ENCODE results near the gene LMF1. TPM values are rescaled to one million over a fixed set of nuclear protein-coding genes. Genes with fewer than 3 reads are reported as not detected.
A peak's percentile ranks its signal among the peaks of the same experiment; 100 is the strongest.

LMF1 gene
- total and polyA plus RNA-seq, 2 of the 13 experiments (the other 11 are each of a cell fraction or from before 2014, with no cell fraction given): 6.8 to 8.5 TPM

DNA sequence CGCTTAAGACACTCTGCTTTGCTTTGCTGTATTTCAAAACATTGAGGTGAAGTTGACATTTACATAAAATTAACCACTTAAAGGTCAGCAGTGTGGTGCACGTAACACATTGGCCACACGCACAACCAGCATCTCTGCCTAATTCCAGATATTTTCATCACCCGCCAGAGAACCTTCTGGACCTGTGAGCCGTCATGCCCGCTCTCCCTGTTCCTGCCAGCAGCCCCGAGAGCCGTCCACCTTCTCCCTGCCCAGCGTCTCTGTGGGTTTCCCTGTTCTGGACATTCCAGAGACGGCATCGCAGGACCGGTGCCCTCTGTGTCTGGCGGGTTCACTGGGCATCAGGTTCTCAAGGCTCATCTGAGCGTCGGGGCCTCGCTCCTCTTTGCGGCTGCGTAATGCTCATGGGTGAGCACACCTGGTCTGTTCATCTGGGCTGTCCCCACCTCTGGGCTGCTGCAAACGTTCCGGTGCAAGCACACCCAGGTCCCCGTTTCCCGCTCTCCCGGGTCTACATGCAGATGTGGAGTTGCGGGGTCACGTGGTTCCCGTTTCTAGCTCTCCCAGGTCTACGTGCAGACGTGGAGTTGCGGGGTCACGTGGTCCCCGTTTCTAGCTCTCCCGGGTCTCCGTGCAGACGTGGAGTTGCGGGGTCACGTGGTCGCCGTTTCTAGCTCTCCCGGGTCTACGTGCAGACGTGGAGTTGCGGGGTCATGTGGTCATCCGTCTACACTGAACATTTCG is 122.1 kb downstream of the LMF1 start (continued):
- TF ChIP-seq, protein P1, sequence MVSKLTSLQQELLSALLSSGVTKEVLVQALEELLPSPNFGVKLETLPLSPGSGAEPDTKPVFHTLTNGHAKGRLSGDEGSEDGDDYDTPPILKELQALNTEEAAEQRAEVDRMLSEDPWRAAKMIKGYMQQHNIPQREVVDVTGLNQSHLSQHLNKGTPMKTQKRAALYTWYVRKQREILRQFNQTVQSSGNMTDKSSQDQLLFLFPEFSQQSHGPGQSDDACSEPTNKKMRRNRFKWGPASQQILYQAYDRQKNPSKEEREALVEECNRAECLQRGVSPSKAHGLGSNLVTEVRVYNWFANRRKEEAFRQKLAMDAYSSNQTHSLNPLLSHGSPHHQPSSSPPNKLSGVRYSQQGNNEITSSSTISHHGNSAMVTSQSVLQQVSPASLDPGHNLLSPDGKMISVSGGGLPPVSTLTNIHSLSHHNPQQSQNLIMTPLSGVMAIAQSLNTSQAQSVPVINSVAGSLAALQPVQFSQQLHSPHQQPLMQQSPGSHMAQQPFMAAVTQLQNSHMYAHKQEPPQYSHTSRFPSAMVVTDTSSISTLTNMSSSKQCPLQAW (CRISPR knock-in tag; IDR thresholded peaks at IDR 0.05): no peak
- TF ChIP-seq ZNF282 (IDR thresholded peaks at IDR 0.05; ENCODE audit: partially characterized antibody) (no peak), ZNF274 (CRISPR knock-in tag; IDR thresholded peaks at IDR 0.05) (no peak), RAD51 (IDR thresholded peaks at IDR 0.05; ENCODE audit: borderline replicate concordance) (peak; percentile 62; the same call in 1 of the 2 replicates)
- TF ChIP-seq, protein P2, sequence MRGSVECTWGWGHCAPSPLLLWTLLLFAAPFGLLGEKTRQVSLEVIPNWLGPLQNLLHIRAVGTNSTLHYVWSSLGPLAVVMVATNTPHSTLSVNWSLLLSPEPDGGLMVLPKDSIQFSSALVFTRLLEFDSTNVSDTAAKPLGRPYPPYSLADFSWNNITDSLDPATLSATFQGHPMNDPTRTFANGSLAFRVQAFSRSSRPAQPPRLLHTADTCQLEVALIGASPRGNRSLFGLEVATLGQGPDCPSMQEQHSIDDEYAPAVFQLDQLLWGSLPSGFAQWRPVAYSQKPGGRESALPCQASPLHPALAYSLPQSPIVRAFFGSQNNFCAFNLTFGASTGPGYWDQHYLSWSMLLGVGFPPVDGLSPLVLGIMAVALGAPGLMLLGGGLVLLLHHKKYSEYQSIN (CRISPR knock-in tag; IDR thresholded peaks at IDR 0.05; ENCODE audit: borderline replicate concordance): no peak
- TF ChIP-seq, protein P3, sequence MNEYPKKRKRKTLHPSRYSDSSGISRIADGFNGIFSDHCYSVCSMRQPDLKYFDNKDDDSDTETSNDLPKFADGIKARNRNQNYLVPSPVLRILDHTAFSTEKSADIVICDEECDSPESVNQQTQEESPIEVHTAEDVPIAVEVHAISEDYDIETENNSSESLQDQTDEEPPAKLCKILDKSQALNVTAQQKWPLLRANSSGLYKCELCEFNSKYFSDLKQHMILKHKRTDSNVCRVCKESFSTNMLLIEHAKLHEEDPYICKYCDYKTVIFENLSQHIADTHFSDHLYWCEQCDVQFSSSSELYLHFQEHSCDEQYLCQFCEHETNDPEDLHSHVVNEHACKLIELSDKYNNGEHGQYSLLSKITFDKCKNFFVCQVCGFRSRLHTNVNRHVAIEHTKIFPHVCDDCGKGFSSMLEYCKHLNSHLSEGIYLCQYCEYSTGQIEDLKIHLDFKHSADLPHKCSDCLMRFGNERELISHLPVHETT (CRISPR knock-in tag; conservative IDR thresholded peaks at IDR 0.05): no peak

GRCh38 chr16:847681-848445 is 122.9 kb downstream of the LMF1 start:
- H2AFZ ChIP-seq (ENCODE audit: low read length): no peak overlapping the region
- DNase-seq (ENCODE audit: low spot score) (no peak), FAIRE-seq (no peak), ATAC-seq (no peak)
- H3K4me1 ChIP-seq (ENCODE audit: insufficient read depth, low read length): no peaks in the 10 kb centered on the region
- WGBS (ENCODE audit: low lambda C conversion rate): 77% methylated on average over 12 of the region's 33 CpGs
- H3K9ac ChIP-seq (ENCODE audit: insufficient read depth, low read depth, low read length): no peak overlapping the region
- TF ChIP-seq, protein P4, sequence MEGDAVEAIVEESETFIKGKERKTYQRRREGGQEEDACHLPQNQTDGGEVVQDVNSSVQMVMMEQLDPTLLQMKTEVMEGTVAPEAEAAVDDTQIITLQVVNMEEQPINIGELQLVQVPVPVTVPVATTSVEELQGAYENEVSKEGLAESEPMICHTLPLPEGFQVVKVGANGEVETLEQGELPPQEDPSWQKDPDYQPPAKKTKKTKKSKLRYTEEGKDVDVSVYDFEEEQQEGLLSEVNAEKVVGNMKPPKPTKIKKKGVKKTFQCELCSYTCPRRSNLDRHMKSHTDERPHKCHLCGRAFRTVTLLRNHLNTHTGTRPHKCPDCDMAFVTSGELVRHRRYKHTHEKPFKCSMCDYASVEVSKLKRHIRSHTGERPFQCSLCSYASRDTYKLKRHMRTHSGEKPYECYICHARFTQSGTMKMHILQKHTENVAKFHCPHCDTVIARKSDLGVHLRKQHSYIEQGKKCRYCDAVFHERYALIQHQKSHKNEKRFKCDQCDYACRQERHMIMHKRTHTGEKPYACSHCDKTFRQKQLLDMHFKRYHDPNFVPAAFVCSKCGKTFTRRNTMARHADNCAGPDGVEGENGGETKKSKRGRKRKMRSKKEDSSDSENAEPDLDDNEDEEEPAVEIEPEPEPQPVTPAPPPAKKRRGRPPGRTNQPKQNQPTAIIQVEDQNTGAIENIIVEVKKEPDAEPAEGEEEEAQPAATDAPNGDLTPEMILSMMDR (CRISPR knock-in tag; IDR thresholded peaks at IDR 0.05): 0 out of 2 replicates have a peak, but pooled peaks have one; percentile 6
- TF ChIP-seq ZNF326 (CRISPR knock-in tag; IDR thresholded peaks at IDR 0.05; ENCODE audit: borderline replicate concordance): no peak
- H4K20me1 ChIP-seq (ENCODE audit: insufficient read depth, low read length): no peaks in the 10 kb centered on the region
- peaks cover 0 to 33% of the 10 kb centered on the region in 2 experiments; a peak in 4 of 5 replicates for H3K27me3 ChIP-seq (ENCODE audit: control insufficient read depth in 1 of 2, insufficient read depth in 2 of 2, low read length in 2 of 2)
- H3K79me2 ChIP-seq (ENCODE audit: insufficient read depth, low read length): no peaks in the 10 kb centered on the region
- H3K4me2 ChIP-seq (ENCODE audit: low read depth, low read length): no peak overlapping the region
- intact Hi-C loops (cut with micrococcal nuclease; ENCODE audit: unreplicated experiment) (no loop called here), in situ Hi-C loops (cut with HindIII; ENCODE audit: extremely low pct_ligation_motif_present, low pct_unique_long_range_greater_than_20kb) (no loop called here)
- H3K27ac ChIP-seq (ENCODE audit: extremely low read length, insufficient read depth, low read length): no peak overlapping the region
- BruUV-seq (replicated peaks): no TSS peak
- no peak overlapping the region for H3K4me3 ChIP-seq (replicated peaks in 1 of 3; ENCODE audit: insufficient read depth in 1 of 3, low read depth in 2 of 3, low read length in 3 of 3)
- H3K36me3 ChIP-seq (replicated peaks in 1 of 2; ENCODE audit: control insufficient read depth in 1 of 2, insufficient read depth in 2 of 2, low read length in 2 of 2): no peaks in the 10 kb centered on the region
- ChIA-PET CTCF (ENCODE audit: low intra/inter-chr PET ratio, low total read pairs) (no interaction called here), POLR2A (no interaction called here)
- peaks cover 12% of the 10 kb centered on the region; the same call in 1 of the 2 replicates for H3K9me3 ChIP-seq (ENCODE audit: low read length)

All from HepG2 (cell line).